Heart left ventricle (tissue), 16 donors: ENCODE results near the gene ARHGAP5. TPM values are rescaled to one million over a fixed set of nuclear protein-coding genes. Genes with fewer than 3 reads are reported as not detected.

ENCODE experiments used
- ATAC-seq, 4 donors: fragments of 200-7000 bp; cut with Tn5 transposase; one replicate each; pipeline ENCODE4 v1.9.1; 2020 to 2022; ENCODE audit warnings: moderate library complexity in 4 of 4, mild to moderate bottlenecking in 3 of 4, moderate number of reproducible peaks in 1 of 4
- DNase-seq, 5 donors: peaks; one replicate each; pipeline ENCODE4 v3.0.0-alpha.2; 2020
- H3K27ac ChIP-seq, 12 donors: fragments of 200-600 bp; sonication (generic) in 4 of 12; one replicate each; pipeline versions ENCODE4 v1.5.0 to v1.8.0; 2016 to 2022; ENCODE audit warnings: mild to moderate bottlenecking in 2 of 12
- H3K27me3 ChIP-seq, 9 donors: fragments of 200-600 bp; sonication (generic) in 2 of 9; one replicate each; pipeline versions ENCODE4 v1.5.1 to v1.8.0; 2016 to 2022; ENCODE audit warnings: mild to moderate bottlenecking in 3 of 9
- H3K36me3 ChIP-seq, 9 donors: fragments of 200-600 bp; sonication (generic) in 2 of 9; one replicate each; pipeline versions ENCODE4 v1.5.0 to v1.8.0; 2018 to 2022; ENCODE audit warnings: mild to moderate bottlenecking in 2 of 9
- H3K4me1 ChIP-seq, 12 donors: fragments of 200-600 bp; sonication (generic) in 4 of 12; one replicate each; pipeline versions ENCODE4 v1.5.0 to v1.8.0; 2016 to 2022; ENCODE audit warnings: mild to moderate bottlenecking in 3 of 12
- H3K4me3 ChIP-seq, 12 donors: fragments of 200-600 bp; sonication (generic) in 4 of 12; one replicate each; pipeline versions ENCODE4 v1.5.0 to v1.8.0; 2017 to 2022; ENCODE audit warnings: mild to moderate bottlenecking in 9 of 12, moderate library complexity in 4 of 12
- H3K9me3 ChIP-seq, 12 donors: fragments of 200-600 bp; sonication (generic) in 4 of 12; one replicate each; pipeline versions ENCODE4 v1.5.0 to v1.8.0; 2016 to 2022; ENCODE audit warnings: mild to moderate bottlenecking in 1 of 12
- POLR2A ChIP-seq, 2 donors: fragments of 450-650 bp; IDR thresholded peaks; one replicate each; pipeline ENCODE4 v1.6.1; 2017; ENCODE audit warnings: antibody characterized with exemption in 2 of 2, mild to moderate bottlenecking in 2 of 2, moderate library complexity in 2 of 2
- WGBS, 4 donors: extraction: QIAGEN DNeasy Blood & Tissue Kit in 2 of 4; methylation state at CpG; one replicate each; pipeline versions ENCODE4 v1.1.5 to v1.1.7; 2013 to 2018; 5-methylcytosine and 5-hydroxymethylcytosine counted together
- intact Hi-C, 10 donors: fragments of 100-400 bp; cut with DNase I; formaldehyde crosslinking; loops; one replicate each; pipeline versions ENCODE4 v1.11.1 to v1.14.2; 2022
- polyA plus RNA-seq, 2 donors: library from polyadenylated mRNA; stranded (reverse); fragments of 200-250 nt; gene quantifications; one replicate each; pipeline ENCODE4 v1.2.3, GENCODE V29; 2013
- total RNA-seq, 9 donors: library from RNA; depleted of rRNA in 2 of 9; stranded (reverse); fragments of >200 nt in 2 of 9; fragmentation: NEBNext Ultra II Directional in 3 of 9; extraction: Animal tissue kit (Norgen Biotek cat#: 25700) in 3 of 9; gene quantifications; one replicate each; pipeline versions ENCODE4 v1.1.0 to v1.2.4, GENCODE V29; 2016 to 2023
- TF ChIP-seq, protein P1 (sequence below), 12 donors: fragments of 200-600 bp; sonication (generic) in 4 of 12; IDR thresholded peaks; one replicate each; pipeline versions ENCODE4 v1.5.0 to v1.8.0; 2018 to 2022; ENCODE audit warnings: antibody characterized with exemption in 12 of 12, mild to moderate bottlenecking in 5 of 12
- donor health status: ischemic (EF 13 %, LVEDD 7.1; RV severe dilation, severe dysfunction).
- donor health status: healthy with polysubstance abuse.
- donor health status: DM: no; HTN: yes; CAD: no.
- donor health status: DM: no; HTN: no; CAD: no.
- donor health status: ischemic (EF 25% LVEDD 6.9; RV normal size, moderate dysfunction).
- donor health status: ischemic (EF 25% LVEDD 5.7; RV mildly dilated, moderate dysfunction).
- donor health status: healthy.
- donor health status: DM: yes; HTN: yes; CAD: no.
- donor health status: ischemic (EF 35%, LVEDD 5.7; RV mildly dilated, moderate dysfunction).
- donor health status: nonischemic (EF 11% LVEDD 7.7; RV severe dilation, severe dysfunction).
- donor health status: DM: yes; HTN: yes; CAD: no.
- donor health status: PGD.
- donor health status: ischemic (EF 29% LVEDD 5.4; RV normal size, mild dysfunction).
- donor health status: nonischemic (EF 23%, LVEDD 6.1; RV moderate dilation, normal function).

The ARHGAP5 gene
- total and polyA plus RNA-seq, 11 donors: 21.0 to 277 (median 243) TPM

DNA sequence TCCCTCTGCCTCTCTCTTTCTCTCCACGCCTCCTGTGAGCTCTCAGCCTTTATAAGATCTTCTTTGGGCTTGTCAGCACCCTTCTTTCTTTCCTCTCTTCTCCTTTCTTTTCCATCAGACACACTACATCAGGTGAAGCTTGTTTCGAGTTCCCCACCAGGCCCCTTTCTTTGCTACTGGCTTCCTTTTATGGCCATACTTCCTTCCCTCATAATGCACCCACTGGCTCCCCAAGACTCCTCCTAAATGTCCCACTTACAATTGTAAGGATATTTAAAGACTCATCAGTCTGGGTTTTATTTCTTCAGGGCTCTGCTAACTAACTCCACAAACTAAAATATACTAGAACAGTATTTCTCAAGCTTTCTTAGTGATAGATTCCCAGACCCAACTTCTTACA, 129.4 kb downstream of the ARHGAP5 start:
- H3K4me1 ChIP-seq: peaks cover 0 to 26% (median 7%) of the 10 kb centered on the region in 12 donors
- intact Hi-C loops: loop anchor here in 1 of 10 donors (5.0 kb wide), 1 partner anchor 41 kb away; no protein-coding TSS in a partner anchor
- 56 to 66% (median 62%) methylated on average over 2 of the region's 2 CpGs for WGBS, 4 donors
- DNase-seq (no peak), ATAC-seq (no peak)
- no peak overlapping the region for H3K4me3 ChIP-seq
- no peaks in the 10 kb centered on the region for H3K9me3 ChIP-seq
- no peak for TF ChIP-seq POLR2A (IDR thresholded peaks at IDR 0.05)
- TF ChIP-seq, protein P1, sequence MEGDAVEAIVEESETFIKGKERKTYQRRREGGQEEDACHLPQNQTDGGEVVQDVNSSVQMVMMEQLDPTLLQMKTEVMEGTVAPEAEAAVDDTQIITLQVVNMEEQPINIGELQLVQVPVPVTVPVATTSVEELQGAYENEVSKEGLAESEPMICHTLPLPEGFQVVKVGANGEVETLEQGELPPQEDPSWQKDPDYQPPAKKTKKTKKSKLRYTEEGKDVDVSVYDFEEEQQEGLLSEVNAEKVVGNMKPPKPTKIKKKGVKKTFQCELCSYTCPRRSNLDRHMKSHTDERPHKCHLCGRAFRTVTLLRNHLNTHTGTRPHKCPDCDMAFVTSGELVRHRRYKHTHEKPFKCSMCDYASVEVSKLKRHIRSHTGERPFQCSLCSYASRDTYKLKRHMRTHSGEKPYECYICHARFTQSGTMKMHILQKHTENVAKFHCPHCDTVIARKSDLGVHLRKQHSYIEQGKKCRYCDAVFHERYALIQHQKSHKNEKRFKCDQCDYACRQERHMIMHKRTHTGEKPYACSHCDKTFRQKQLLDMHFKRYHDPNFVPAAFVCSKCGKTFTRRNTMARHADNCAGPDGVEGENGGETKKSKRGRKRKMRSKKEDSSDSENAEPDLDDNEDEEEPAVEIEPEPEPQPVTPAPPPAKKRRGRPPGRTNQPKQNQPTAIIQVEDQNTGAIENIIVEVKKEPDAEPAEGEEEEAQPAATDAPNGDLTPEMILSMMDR (IDR thresholded peaks at IDR 0.05): no peak
- H3K36me3 ChIP-seq: no peaks in the 10 kb centered on the region
- H3K27me3 ChIP-seq: peaks cover 0 to 11% (median 0%) of the 10 kb centered on the region in 9 donors
- H3K27ac ChIP-seq: peak overlapping the region in 3 of 12 donors; percentile 2 to 10 (median 5)

DNA sequence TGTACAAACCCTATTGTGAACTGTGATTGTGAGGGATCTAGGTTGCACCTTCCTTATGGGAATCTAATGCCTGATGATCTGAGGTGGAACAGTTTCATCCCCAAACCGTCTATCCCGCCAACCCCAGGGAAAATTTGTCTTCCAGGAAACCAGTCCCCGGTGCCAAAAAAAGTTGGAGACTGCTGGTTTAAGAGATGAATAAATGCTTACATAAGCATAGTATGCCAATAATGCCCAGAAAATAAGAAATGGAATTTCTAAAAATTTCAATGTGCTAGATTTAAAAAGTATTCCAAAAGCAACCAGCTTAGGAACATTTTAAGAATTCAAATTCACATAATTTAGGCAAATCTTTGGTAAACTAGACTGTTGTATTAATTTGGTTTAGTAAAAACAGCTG, 131.4 kb downstream of the ARHGAP5 start:
- DNase-seq (no peak), ATAC-seq (no peak)
- Histone ChIP-seq H3K27me3 (peaks cover 0 to 3% (median 0%) of the 10 kb centered on the region in 9 donors), H3K9me3 (no peaks in the 10 kb centered on the region), H3K4me3 (no peak overlapping the region), H3K36me3 (no peaks in the 10 kb centered on the region), H3K27ac (no peak overlapping the region), H3K4me1 (peaks cover 0 to 8% (median 0%) of the 10 kb centered on the region in 12 donors)
- 78 to 87% (median 83%) methylated on average over 3 of the region's 3 CpGs for WGBS, 4 donors
- intact Hi-C loops: loop anchor here in 1 of 10 donors (5.0 kb wide), 1 partner anchor 39 kb away; no protein-coding TSS in a partner anchor
- TF ChIP-seq, protein P1 (IDR thresholded peaks at IDR 0.05): no peak
- no peak for TF ChIP-seq POLR2A (IDR thresholded peaks at IDR 0.05)

Other genes with a start within 250 kb of the ARHGAP5 start
- gene RNU6-7, start 124.7 kb downstream of the ARHGAP5 start, total RNA-seq: not detected
- not detected for gene RNU6-7, start 124.7 kb downstream of the ARHGAP5 start, polyA plus RNA-seq
- gene RNU6-8, start 126.0 kb downstream of the ARHGAP5 start, total RNA-seq: not detected
- gene RNU6-8, start 126.0 kb downstream of the ARHGAP5 start, polyA plus RNA-seq: not detected